ENCODE measurements around the gene NIPAL4. TPM values are rescaled to one million over a fixed set of nuclear protein-coding genes. Genes with fewer than 3 reads are reported as not detected.
"Not testable (repeated sequence)": the region's sequence is repeated elsewhere in the genome, so short reads cannot be mapped to it uniquely, and the experiment has no call there.

Gene NIPAL4
- total RNA-seq, 1 experiment from 2014 or later = not detected

DNA sequence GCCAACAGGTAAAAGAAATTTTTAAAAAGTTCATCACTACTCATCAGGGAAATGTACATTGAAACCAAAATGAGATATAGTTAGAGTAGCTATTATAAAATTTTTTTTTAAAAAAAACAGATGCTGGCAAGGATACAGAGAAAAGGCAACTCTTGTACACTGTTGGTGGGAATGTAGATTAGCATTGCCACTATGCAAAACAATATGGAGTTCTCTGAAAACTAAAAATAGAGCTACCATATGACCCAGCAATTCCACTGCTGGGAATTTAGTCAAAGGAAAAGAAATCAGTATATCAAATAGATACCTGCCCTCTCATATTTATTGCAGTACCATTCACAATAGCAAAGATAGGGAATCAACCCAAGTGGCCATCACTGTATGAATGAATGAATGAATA lies 44.2 kb upstream of the NIPAL4 start:
- no peaks in the 10 kb centered on the region for H3K79me2 ChIP-seq (ENCODE audit: insufficient read depth, low read length)
- Mint-ChIP-seq H3K27me3 (ENCODE audit: low read depth) (peaks cover 2% of the 10 kb centered on the region), H3K4me1 (no peaks in the 10 kb centered on the region), H3K36me3 (ENCODE audit: insufficient read depth in 1 of 3, low read depth in 3 of 3) (peaks cover 4 to 12% (median 6%) of the 10 kb centered on the region in 3 experiments), H3K27ac (no peak overlapping the region), H3K9me3 (peaks cover 29 to 33% of the 10 kb centered on the region in 2 experiments), H3K4me3 (no peak overlapping the region)
- no peak overlapping the region for H4K5ac ChIP-seq (ENCODE audit: insufficient read length, low read depth, low read length)
- no peaks in the 10 kb centered on the region for H3K4me1 ChIP-seq (ENCODE audit: insufficient read depth, low read length)
- no peak overlapping the region for H4K8ac ChIP-seq (replicated peaks; ENCODE audit: insufficient read length, low read depth, low read length)
- no peak overlapping the region for H3K9ac ChIP-seq (ENCODE audit: extremely low read depth, insufficient read length, low read length)
- H2BK15ac ChIP-seq (ENCODE audit: low read depth, low read length) = no peak overlapping the region
- no peak overlapping the region for H2BK12ac ChIP-seq (ENCODE audit: insufficient read length, low read depth, low read length)
- H3K4me2 ChIP-seq (ENCODE audit: insufficient read depth, insufficient read length, low read length) = no peak overlapping the region
- no peak overlapping the region for H3K14ac ChIP-seq (ENCODE audit: insufficient read depth, low read length)
- no peaks in the 10 kb centered on the region for H3K23me2 ChIP-seq (ENCODE audit: insufficient read length, low read depth, low read length, poor library complexity, severe bottlenecking)
- no peak overlapping the region for H3K56ac ChIP-seq (ENCODE audit: insufficient read length, low read depth, low read length)
- no peak overlapping the region for H3K23ac ChIP-seq (ENCODE audit: insufficient read length, low read depth, low read length)
- H3K18ac ChIP-seq (ENCODE audit: insufficient read length, low read depth, low read length) = no peak overlapping the region
- no peak overlapping the region for H2AFZ ChIP-seq (ENCODE audit: low read length)
- DNase-seq = no peak
- H3K79me1 ChIP-seq (ENCODE audit: insufficient read depth, low read depth, low read length, poor library complexity, severe bottlenecking) = no peaks in the 10 kb centered on the region
- H3K27me3 ChIP-seq (ENCODE audit: insufficient read depth, low read length) = no peaks in the 10 kb centered on the region
- no peak overlapping the region for H3K4ac ChIP-seq (ENCODE audit: low read depth, low read length)
- no peak overlapping the region for H2BK120ac ChIP-seq (ENCODE audit: low read depth, low read length, poor library complexity, severe bottlenecking)
- H3K9me3 ChIP-seq (ENCODE audit: control insufficient read depth, low read depth, low read length) = no peaks in the 10 kb centered on the region
- H2AK5ac ChIP-seq (ENCODE audit: insufficient read length, low read length) = no peak overlapping the region
- no peaks in the 10 kb centered on the region for H4K20me1 ChIP-seq (ENCODE audit: control insufficient read depth, insufficient read depth, insufficient read length)
- no peak overlapping the region for H2BK20ac ChIP-seq (ENCODE audit: low read depth, low read length, poor library complexity, severe bottlenecking)
- TF ChIP-seq, protein P1, sequence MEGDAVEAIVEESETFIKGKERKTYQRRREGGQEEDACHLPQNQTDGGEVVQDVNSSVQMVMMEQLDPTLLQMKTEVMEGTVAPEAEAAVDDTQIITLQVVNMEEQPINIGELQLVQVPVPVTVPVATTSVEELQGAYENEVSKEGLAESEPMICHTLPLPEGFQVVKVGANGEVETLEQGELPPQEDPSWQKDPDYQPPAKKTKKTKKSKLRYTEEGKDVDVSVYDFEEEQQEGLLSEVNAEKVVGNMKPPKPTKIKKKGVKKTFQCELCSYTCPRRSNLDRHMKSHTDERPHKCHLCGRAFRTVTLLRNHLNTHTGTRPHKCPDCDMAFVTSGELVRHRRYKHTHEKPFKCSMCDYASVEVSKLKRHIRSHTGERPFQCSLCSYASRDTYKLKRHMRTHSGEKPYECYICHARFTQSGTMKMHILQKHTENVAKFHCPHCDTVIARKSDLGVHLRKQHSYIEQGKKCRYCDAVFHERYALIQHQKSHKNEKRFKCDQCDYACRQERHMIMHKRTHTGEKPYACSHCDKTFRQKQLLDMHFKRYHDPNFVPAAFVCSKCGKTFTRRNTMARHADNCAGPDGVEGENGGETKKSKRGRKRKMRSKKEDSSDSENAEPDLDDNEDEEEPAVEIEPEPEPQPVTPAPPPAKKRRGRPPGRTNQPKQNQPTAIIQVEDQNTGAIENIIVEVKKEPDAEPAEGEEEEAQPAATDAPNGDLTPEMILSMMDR (conservative IDR thresholded peaks at IDR 0.05) = no peak
- no peak overlapping the region for H4K91ac ChIP-seq (ENCODE audit: insufficient read length, low read depth, low read length)
- H3T11ph ChIP-seq (ENCODE audit: low read length) = no peak overlapping the region
- H3K27ac ChIP-seq (ENCODE audit: insufficient read length, low read depth, low read length) = no peak overlapping the region
- no peak overlapping the region for H2BK5ac ChIP-seq (ENCODE audit: insufficient read length, low read length)

DNA sequence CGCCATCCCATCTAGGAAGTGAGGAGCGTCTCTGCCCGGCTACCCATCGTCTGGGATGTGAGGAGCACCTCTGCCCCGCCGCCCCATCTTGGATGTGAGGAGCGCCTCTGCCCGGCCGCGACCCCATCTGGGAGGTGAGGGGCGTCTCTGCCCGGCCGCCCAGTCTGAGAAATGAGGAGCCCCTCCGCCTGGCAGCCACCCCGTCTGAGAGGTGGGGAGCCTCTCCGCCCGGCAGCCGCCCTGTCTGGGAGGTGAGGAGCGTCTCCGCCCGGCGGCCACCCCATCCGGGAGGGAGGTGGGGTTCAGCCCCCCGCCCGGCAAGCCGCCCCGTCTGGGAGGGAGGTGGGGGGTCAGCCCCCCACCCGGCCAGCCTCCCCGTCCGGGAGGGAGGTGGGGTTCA lies 40.5 kb upstream of the NIPAL4 start:
- not testable (repeated sequence) for H2AFZ ChIP-seq (ENCODE audit: low read length); H3K56ac ChIP-seq (ENCODE audit: insufficient read length, low read depth, low read length); H3K4me1 ChIP-seq (ENCODE audit: insufficient read depth, low read length); H2BK15ac ChIP-seq (ENCODE audit: low read depth, low read length); H3K27me3 ChIP-seq (ENCODE audit: insufficient read depth, low read length); H3K27me3 Mint-ChIP-seq (ENCODE audit: low read depth); H3K9me3 ChIP-seq (ENCODE audit: control insufficient read depth, low read depth, low read length); H2BK20ac ChIP-seq (ENCODE audit: low read depth, low read length, poor library complexity, severe bottlenecking); H3K4ac ChIP-seq (ENCODE audit: low read depth, low read length); H4K8ac ChIP-seq (replicated peaks; ENCODE audit: insufficient read length, low read depth, low read length); H2AK5ac ChIP-seq (ENCODE audit: insufficient read length, low read length); H3K27ac Mint-ChIP-seq; H3K4me1 Mint-ChIP-seq; H3K18ac ChIP-seq (ENCODE audit: insufficient read length, low read depth, low read length); H3K4me2 ChIP-seq (ENCODE audit: insufficient read depth, insufficient read length, low read length); H3K9ac ChIP-seq (ENCODE audit: extremely low read depth, insufficient read length, low read length); H3K23me2 ChIP-seq (ENCODE audit: insufficient read length, low read depth, low read length, poor library complexity, severe bottlenecking); DNase-seq; H2BK12ac ChIP-seq (ENCODE audit: insufficient read length, low read depth, low read length); H2BK120ac ChIP-seq (ENCODE audit: low read depth, low read length, poor library complexity, severe bottlenecking); H3T11ph ChIP-seq (ENCODE audit: low read length); H3K23ac ChIP-seq (ENCODE audit: insufficient read length, low read depth, low read length); H3K4me3 Mint-ChIP-seq; H3K79me1 ChIP-seq (ENCODE audit: insufficient read depth, low read depth, low read length, poor library complexity, severe bottlenecking); H4K5ac ChIP-seq (ENCODE audit: insufficient read length, low read depth, low read length); H3K79me2 ChIP-seq (ENCODE audit: insufficient read depth, low read length); H3K27ac ChIP-seq (ENCODE audit: insufficient read length, low read depth, low read length); H4K91ac ChIP-seq (ENCODE audit: insufficient read length, low read depth, low read length); H4K20me1 ChIP-seq (ENCODE audit: control insufficient read depth, insufficient read depth, insufficient read length); H2BK5ac ChIP-seq (ENCODE audit: insufficient read length, low read length); H3K14ac ChIP-seq (ENCODE audit: insufficient read depth, low read length)
- peaks cover 6 to 28% (median 17%) of the 10 kb centered on the region in 3 experiments for H3K36me3 Mint-ChIP-seq (ENCODE audit: insufficient read depth in 1 of 3, low read depth in 3 of 3)
- WGBS (ENCODE audit: extremely low coverage, insufficient read length, low lambda C conversion rate) = no CpG with 5 or more reads among the region's 30 CpGs
- peaks cover 32 to 37% of the 10 kb centered on the region in 2 experiments for H3K9me3 Mint-ChIP-seq
